Fibroblast of the aortic adventitia (primary cell): ENCODE results near the gene TOR4A. TPM values are rescaled to one million over a fixed set of nuclear protein-coding genes. Genes with fewer than 3 reads are reported as not detected.

ENCODE experiments used
- DNase-seq: peaks from one replicate; pipeline ENCODE4 v3.0.0-alpha.2; 2010; ENCODE audit warnings: low read depth
- H3K4me3 ChIP-seq: 2 replicates; pipeline ENCODE4 v1.5.1; 2011; ENCODE audit warnings: low read depth, mild to moderate bottlenecking, control low read depth, low read length, moderate library complexity
- CTCF ChIP-seq: IDR thresholded peaks from 2 replicates; pipeline ENCODE4 v1.5.1; 2011; ENCODE audit warnings: mild to moderate bottlenecking, low read length, control low read depth, inconsistent platforms; ENCODE audit not compliant: insufficient read depth
- total RNA-seq: library from RNA; depleted of rRNA; stranded (reverse); fragments of >200 nt; gene quantifications from 2 replicates; pipeline ENCODE4 v1.2.3, GENCODE V29; 2012; ENCODE audit warnings: low replicate concordance

The TOR4A gene
- total RNA-seq, 1 donor, result 31.3 TPM

- DNase-seq, result no peak
- no peak overlapping the region for H3K4me3 ChIP-seq
- no peak for TF ChIP-seq CTCF
Measured at GRCh38 chr9:137316012-137316981, 38.8 kb downstream of the TOR4A start.

GRCh38 chr9:137317021-137317717 lies 39.6 kb downstream of the TOR4A start:
- no peak for TF ChIP-seq CTCF
- no peak overlapping the region for H3K4me3 ChIP-seq
- no peak for DNase-seq

GRCh38 chr9:137317718-137318511 lies 40.4 kb downstream of the TOR4A start:
- no peak overlapping the region for H3K4me3 ChIP-seq
- no peak for TF ChIP-seq CTCF
- no peak for DNase-seq

GRCh38 chr9:137318602-137319001 lies 41.1 kb downstream of the TOR4A start:
- no peak for TF ChIP-seq CTCF
- DNase-seq, result no peak
- H3K4me3 ChIP-seq, result no peak overlapping the region

GRCh38 chr9:137319011-137319738 lies 41.6 kb downstream of the TOR4A start:
- H3K4me3 ChIP-seq, result no peak overlapping the region
- no peak for DNase-seq
- TF ChIP-seq CTCF, result no peak
